HepG2 (cell line): ENCODE results near the gene FAM222A. TPM values are rescaled to one million over a fixed set of nuclear protein-coding genes. Genes with fewer than 3 reads are reported as not detected.

Experiments
- BRD4 ChIP-seq: sonication (generic); formaldehyde crosslinking; IDR thresholded peaks from 2 replicates; pipeline ENCODE4 v1.4.0; 2020; ENCODE audit warnings: missing genetic modification reagents
- ETV5 ChIP-seq: IDR thresholded peaks from 2 replicates; pipeline ENCODE4 v1.6.1; 2018; ENCODE audit warnings: missing biosample characterization, missing genetic modification reagents, inconsistent platforms, borderline replicate concordance
- HOXA3 ChIP-seq: sonication (generic); formaldehyde crosslinking; IDR thresholded peaks from 2 replicates; pipeline ENCODE4 v1.5.0; 2020; ENCODE audit warnings: missing genetic modification reagents
- KDM1A ChIP-seq: IDR thresholded peaks from 2 replicates; pipeline ENCODE4 v1.6.1; 2016; ENCODE audit warnings: missing compliant biosample characterization
- MAZ ChIP-seq, 2 experiments: sonication (generic) in 1 of 2; formaldehyde crosslinking in 1 of 2; IDR thresholded peaks; 2 replicates each; pipeline versions ENCODE4 v1.5.0 to v1.6.1; 2012 to 2020; ENCODE audit warnings: low read depth in 2 of 2, mild to moderate bottlenecking in 2 of 2, borderline replicate concordance in 1 of 2, improper control_type of control experiment in 1 of 2, low read length in 1 of 2, missing genetic modification reagents in 1 of 2, moderate library complexity in 1 of 2
- PLRG1 ChIP-seq: fragments of 450-650 bp; conservative IDR thresholded peaks from 2 replicates; pipeline ENCODE4 v1.6.1; 2016
- SMARCE1 ChIP-seq: fragments of 450-650 bp; IDR thresholded peaks from 2 replicates; pipeline ENCODE4 v1.6.1; 2017; ENCODE audit warnings: borderline replicate concordance
- ZNF121 ChIP-seq: sonication (generic); formaldehyde crosslinking; IDR thresholded peaks from 2 replicates; pipeline ENCODE4 v1.5.0; 2020; ENCODE audit warnings: mild to moderate bottlenecking, missing genetic modification reagents
- ZNF256 ChIP-seq: sonication (generic); formaldehyde crosslinking; conservative IDR thresholded peaks from 2 replicates; pipeline ENCODE4 v1.4.0; 2020; ENCODE audit warnings: missing genetic modification reagents
- ZNF44 ChIP-seq: sonication (generic); formaldehyde crosslinking; IDR thresholded peaks from 2 replicates; pipeline ENCODE4 v1.5.1; 2020; ENCODE audit warnings: mild to moderate bottlenecking, missing genetic modification reagents
- ZNF605 ChIP-seq: sonication (generic); formaldehyde crosslinking; IDR thresholded peaks from 2 replicates; pipeline ENCODE4 v1.8.0; 2022; ENCODE audit warnings: mild to moderate bottlenecking, missing genetic modification reagents
- ZNF674 ChIP-seq: sonication (generic); formaldehyde crosslinking; IDR thresholded peaks from 2 replicates; pipeline ENCODE4 v1.5.0; 2020; ENCODE audit warnings: low read depth, mild to moderate bottlenecking, missing genetic modification reagents
- ZNF761 ChIP-seq: sonication (generic); formaldehyde crosslinking; conservative IDR thresholded peaks from 2 replicates; pipeline ENCODE4 v1.4.0; 2020; ENCODE audit warnings: mild to moderate bottlenecking, missing genetic modification reagents
- polyA plus RNA-seq, 8 experiments: library from polyadenylated mRNA; depleted of rRNA in 3 of 8; stranded (reverse) in 7 of 8; unstranded in 1 of 8; fragments of >200 nt; fragmentation: Illumina TruSeq in 4 of 8; extraction: Trizol in 4 of 8; gene quantifications; 2 replicates each; pipeline versions ENCODE4 v1.2.1 to v1.2.3, GENCODE V29; 2011 to 2016; ENCODE audit warnings: low read depth in 4 of 8, missing spikeins in 1 of 8, mixed read lengths in 1 of 8; ENCODE audit not compliant: insufficient read depth in 1 of 8
- total RNA-seq, 5 experiments: library from RNA; depleted of rRNA; stranded (reverse); fragments of >200 nt; fragmentation: Illumina TruSeq; extraction: Trizol; gene quantifications; 2 replicates each; pipeline ENCODE4 v1.2.3, GENCODE V29; 2016; ENCODE audit warnings: low read depth in 1 of 5
- TF ChIP-seq, protein P1 (sequence below), 2 experiments: sonication (generic) in 1 of 2; formaldehyde crosslinking in 1 of 2; IDR thresholded peaks; 2 replicates each; pipeline versions ENCODE4 v1.6.1 to v1.9.0; 2014 to 2022; ENCODE audit warnings: antibody characterized with exemption in 1 of 2, borderline replicate concordance in 1 of 2, inconsistent platforms in 1 of 2, low read depth in 1 of 2, missing genetic modification reagents in 1 of 2
- TF ChIP-seq, protein P2 (sequence below): IDR thresholded peaks from 2 replicates; pipeline ENCODE4 v1.6.1; 2012; ENCODE audit warnings: low read length, improper control_type of control experiment
- TF ChIP-seq, protein P3 (sequence below): sonication (generic); formaldehyde crosslinking; IDR thresholded peaks from 2 replicates; pipeline ENCODE4 v1.5.0; 2020; ENCODE audit warnings: mild to moderate bottlenecking, missing genetic modification reagents

The FAM222A gene
- total and polyA plus RNA-seq, 2 of the 13 experiments (the other 11 are each of a cell fraction or from before 2014, with no cell fraction given) = 2.7 to 9.6 TPM

DNA sequence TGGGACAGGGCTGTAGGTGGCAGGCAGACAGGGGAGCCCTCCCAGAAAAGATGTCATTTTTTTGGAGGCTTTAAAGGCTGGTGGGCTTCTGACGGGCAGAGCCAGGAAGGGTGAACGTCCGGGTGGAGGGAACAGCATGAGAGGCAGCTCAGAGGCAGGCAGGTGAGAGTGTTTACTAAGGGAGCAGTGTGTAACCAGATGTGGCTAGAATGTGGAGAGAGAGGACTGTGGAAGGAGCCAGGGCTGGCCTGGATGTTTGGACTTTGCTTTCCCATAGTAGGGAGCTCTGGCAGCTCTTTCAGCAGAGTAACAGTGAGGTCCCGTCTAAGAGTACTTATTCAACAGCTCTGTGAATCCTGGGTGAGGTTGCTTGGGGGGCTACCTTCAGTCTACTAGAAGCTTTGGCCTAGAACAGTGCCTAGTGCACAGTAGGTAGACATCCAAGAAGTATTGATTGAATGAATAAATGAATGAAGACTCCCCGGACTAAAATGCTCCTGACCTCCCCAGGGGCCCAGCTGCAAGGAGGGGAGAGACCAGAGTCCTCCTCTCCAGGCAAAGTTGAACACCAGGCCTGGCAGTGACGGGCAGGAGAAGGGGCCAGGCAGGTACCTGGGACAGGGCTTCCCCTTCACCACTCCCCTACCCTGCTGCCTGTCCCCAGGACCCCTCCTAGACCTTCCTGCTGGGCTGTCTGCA, 8.5 kb downstream of the FAM222A start (continued):
- TF ChIP-seq MAZ (IDR thresholded peaks at IDR 0.05; ENCODE audit: borderline replicate concordance, low read depth, low read length) (no peak), MAZ (CRISPR knock-in tag; IDR thresholded peaks at IDR 0.05; ENCODE audit: low read depth) (no peak), HOXA3 (peak; percentile 68), PLRG1 (no peak), ZNF121 (CRISPR knock-in tag) (peak; percentile 49), ZNF44 (CRISPR knock-in tag) (no peak), ETV5 (CRISPR knock-in tag) (0 out of 2 replicates have a peak, but pooled peaks have one; percentile 22), KDM1A (CRISPR knock-in tag) (peak; percentile 96), BRD4 (CRISPR knock-in tag) (0 out of 2 replicates have a peak, but pooled peaks have one; percentile 25), ZNF761 (CRISPR knock-in tag) (no peak), ZNF674 (CRISPR knock-in tag) (no peak), ZNF256 (CRISPR knock-in tag) (no peak), SMARCE1 (no peak), ZNF605 (CRISPR knock-in tag) (no peak)
- TF ChIP-seq, protein P1, sequence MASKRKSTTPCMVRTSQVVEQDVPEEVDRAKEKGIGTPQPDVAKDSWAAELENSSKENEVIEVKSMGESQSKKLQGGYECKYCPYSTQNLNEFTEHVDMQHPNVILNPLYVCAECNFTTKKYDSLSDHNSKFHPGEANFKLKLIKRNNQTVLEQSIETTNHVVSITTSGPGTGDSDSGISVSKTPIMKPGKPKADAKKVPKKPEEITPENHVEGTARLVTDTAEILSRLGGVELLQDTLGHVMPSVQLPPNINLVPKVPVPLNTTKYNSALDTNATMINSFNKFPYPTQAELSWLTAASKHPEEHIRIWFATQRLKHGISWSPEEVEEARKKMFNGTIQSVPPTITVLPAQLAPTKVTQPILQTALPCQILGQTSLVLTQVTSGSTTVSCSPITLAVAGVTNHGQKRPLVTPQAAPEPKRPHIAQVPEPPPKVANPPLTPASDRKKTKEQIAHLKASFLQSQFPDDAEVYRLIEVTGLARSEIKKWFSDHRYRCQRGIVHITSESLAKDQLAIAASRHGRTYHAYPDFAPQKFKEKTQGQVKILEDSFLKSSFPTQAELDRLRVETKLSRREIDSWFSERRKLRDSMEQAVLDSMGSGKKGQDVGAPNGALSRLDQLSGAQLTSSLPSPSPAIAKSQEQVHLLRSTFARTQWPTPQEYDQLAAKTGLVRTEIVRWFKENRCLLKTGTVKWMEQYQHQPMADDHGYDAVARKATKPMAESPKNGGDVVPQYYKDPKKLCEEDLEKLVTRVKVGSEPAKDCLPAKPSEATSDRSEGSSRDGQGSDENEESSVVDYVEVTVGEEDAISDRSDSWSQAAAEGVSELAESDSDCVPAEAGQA (IDR thresholded peaks at IDR 0.05; ENCODE audit: low read depth) = no peak
- TF ChIP-seq, protein P1 (CRISPR knock-in tag; IDR thresholded peaks at IDR 0.05; ENCODE audit: borderline replicate concordance) = no peak
- TF ChIP-seq, protein P2, sequence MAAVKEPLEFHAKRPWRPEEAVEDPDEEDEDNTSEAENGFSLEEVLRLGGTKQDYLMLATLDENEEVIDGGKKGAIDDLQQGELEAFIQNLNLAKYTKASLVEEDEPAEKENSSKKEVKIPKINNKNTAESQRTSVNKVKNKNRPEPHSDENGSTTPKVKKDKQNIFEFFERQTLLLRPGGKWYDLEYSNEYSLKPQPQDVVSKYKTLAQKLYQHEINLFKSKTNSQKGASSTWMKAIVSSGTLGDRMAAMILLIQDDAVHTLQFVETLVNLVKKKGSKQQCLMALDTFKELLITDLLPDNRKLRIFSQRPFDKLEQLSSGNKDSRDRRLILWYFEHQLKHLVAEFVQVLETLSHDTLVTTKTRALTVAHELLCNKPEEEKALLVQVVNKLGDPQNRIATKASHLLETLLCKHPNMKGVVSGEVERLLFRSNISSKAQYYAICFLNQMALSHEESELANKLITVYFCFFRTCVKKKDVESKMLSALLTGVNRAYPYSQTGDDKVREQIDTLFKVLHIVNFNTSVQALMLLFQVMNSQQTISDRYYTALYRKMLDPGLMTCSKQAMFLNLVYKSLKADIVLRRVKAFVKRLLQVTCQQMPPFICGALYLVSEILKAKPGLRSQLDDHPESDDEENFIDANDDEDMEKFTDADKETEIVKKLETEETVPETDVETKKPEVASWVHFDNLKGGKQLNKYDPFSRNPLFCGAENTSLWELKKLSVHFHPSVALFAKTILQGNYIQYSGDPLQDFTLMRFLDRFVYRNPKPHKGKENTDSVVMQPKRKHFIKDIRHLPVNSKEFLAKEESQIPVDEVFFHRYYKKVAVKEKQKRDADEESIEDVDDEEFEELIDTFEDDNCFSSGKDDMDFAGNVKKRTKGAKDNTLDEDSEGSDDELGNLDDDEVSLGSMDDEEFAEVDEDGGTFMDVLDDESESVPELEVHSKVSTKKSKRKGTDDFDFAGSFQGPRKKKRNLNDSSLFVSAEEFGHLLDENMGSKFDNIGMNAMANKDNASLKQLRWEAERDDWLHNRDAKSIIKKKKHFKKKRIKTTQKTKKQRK = no peak
- TF ChIP-seq, protein P3, sequence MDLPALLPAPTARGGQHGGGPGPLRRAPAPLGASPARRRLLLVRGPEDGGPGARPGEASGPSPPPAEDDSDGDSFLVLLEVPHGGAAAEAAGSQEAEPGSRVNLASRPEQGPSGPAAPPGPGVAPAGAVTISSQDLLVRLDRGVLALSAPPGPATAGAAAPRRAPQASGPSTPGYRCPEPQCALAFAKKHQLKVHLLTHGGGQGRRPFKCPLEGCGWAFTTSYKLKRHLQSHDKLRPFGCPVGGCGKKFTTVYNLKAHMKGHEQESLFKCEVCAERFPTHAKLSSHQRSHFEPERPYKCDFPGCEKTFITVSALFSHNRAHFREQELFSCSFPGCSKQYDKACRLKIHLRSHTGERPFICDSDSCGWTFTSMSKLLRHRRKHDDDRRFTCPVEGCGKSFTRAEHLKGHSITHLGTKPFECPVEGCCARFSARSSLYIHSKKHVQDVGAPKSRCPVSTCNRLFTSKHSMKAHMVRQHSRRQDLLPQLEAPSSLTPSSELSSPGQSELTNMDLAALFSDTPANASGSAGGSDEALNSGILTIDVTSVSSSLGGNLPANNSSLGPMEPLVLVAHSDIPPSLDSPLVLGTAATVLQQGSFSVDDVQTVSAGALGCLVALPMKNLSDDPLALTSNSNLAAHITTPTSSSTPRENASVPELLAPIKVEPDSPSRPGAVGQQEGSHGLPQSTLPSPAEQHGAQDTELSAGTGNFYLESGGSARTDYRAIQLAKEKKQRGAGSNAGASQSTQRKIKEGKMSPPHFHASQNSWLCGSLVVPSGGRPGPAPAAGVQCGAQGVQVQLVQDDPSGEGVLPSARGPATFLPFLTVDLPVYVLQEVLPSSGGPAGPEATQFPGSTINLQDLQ = no peak
